ENCODE measurements around the gene SNX11. TPM values are rescaled to one million over a fixed set of nuclear protein-coding genes. Genes with fewer than 3 reads are reported as not detected.
A peak's percentile ranks its signal among the peaks of the same experiment; 100 is the strongest.

Gene SNX11
- total RNA-seq, 2 experiments from 2014 or later: 12.0 to 17.6 TPM

- no TSS peak for BruUV-seq (replicated peaks)
- CTCF ChIA-PET (ENCODE audit: unreplicated experiment): no interaction called here
- no peak overlapping the region for H3K4me2 ChIP-seq (ENCODE audit: low read length)
- no peaks in the 10 kb centered on the region for H3K79me2 ChIP-seq (ENCODE audit: insufficient read depth, low read depth, low read length)
- POLR2A ChIA-PET: interaction anchor here (0.6 kb wide), 1 partner anchor 20 kb away, joined by 4 read pairs; no protein-coding TSS in a partner anchor
- no peak for TF ChIP-seq EZH2phosphoT487 (IDR thresholded peaks at IDR 0.05; ENCODE audit: borderline replicate concordance, low read depth, low read length)
- TF ChIP-seq CTCF (conservative IDR thresholded peaks at IDR 0.05; ENCODE audit: low read length): no peak
- H3K4me1 ChIP-seq (ENCODE audit: insufficient read depth, low read length, poor library complexity, severe bottlenecking): no peaks in the 10 kb centered on the region
- H4K20me1 ChIP-seq (ENCODE audit: insufficient read depth, low read length): no peaks in the 10 kb centered on the region
- H3K9me3 ChIP-seq (ENCODE audit: low read length): no peaks in the 10 kb centered on the region
- no peak overlapping the region for H2AFZ ChIP-seq (ENCODE audit: low read length)
- H3K9me2 ChIP-seq (ENCODE audit: insufficient read depth, low read length): no peaks in the 10 kb centered on the region
- intact Hi-C loops (cut with micrococcal nuclease; ENCODE audit: unreplicated experiment): no loop called here
- no peak overlapping the region for H3K27ac ChIP-seq (ENCODE audit: low read depth, low read length, poor library complexity, severe bottlenecking)
- DNase-seq (ENCODE audit: low spot score): no peak
- H3K36me3 ChIP-seq (ENCODE audit: insufficient read depth, low read length): no peaks in the 10 kb centered on the region
- H3K4me3 ChIP-seq (ENCODE audit: low read depth, low read length, poor library complexity, severe bottlenecking): no peak overlapping the region
These were observed 24.8 kb downstream of the SNX11 start for GRCh38 chr17:48132385-48132784.

- Histone ChIP-seq H3K4me2 (ENCODE audit: low read length) (no peak overlapping the region), H3K9me2 (ENCODE audit: insufficient read depth, low read length) (no peaks in the 10 kb centered on the region), H4K20me1 (ENCODE audit: insufficient read depth, low read length) (no peaks in the 10 kb centered on the region), H2AFZ (ENCODE audit: low read length) (no peak overlapping the region), H3K27ac (ENCODE audit: low read depth, low read length, poor library complexity, severe bottlenecking) (no peak overlapping the region), H3K4me1 (ENCODE audit: insufficient read depth, low read length, poor library complexity, severe bottlenecking) (no peaks in the 10 kb centered on the region), H3K9me3 (ENCODE audit: low read length) (no peaks in the 10 kb centered on the region), H3K4me3 (ENCODE audit: low read depth, low read length, poor library complexity, severe bottlenecking) (no peak overlapping the region), H3K79me2 (ENCODE audit: insufficient read depth, low read depth, low read length) (no peaks in the 10 kb centered on the region), H3K36me3 (ENCODE audit: insufficient read depth, low read length) (no peaks in the 10 kb centered on the region)
- BruUV-seq (replicated peaks): no TSS peak
- TF ChIP-seq CTCF (conservative IDR thresholded peaks at IDR 0.05; ENCODE audit: low read length) (peak; percentile 72), EZH2phosphoT487 (IDR thresholded peaks at IDR 0.05; ENCODE audit: borderline replicate concordance, low read depth, low read length) (no peak)
- peak; percentile 24 for DNase-seq (ENCODE audit: low spot score)
- intact Hi-C loops (cut with micrococcal nuclease; ENCODE audit: unreplicated experiment): no loop called here
- ChIA-PET CTCF (ENCODE audit: unreplicated experiment) (interaction anchor here (0.8 kb wide), 2 partner anchors 110 to 173 kb away, joined by 3 to 4 read pairs; no protein-coding TSS in a partner anchor), POLR2A (no interaction called here)
These were observed 27.4 kb downstream of the SNX11 start for GRCh38 chr17:48134912-48135480.

- no peak overlapping the region for H2AFZ ChIP-seq (ENCODE audit: low read length)
- H3K27ac ChIP-seq (ENCODE audit: low read depth, low read length, poor library complexity, severe bottlenecking): no peak overlapping the region
- DNase-seq (ENCODE audit: low spot score): no peak
- ChIA-PET POLR2A (no interaction called here), CTCF (ENCODE audit: unreplicated experiment) (no interaction called here)
- H3K4me3 ChIP-seq (ENCODE audit: low read depth, low read length, poor library complexity, severe bottlenecking): no peak overlapping the region
- H4K20me1 ChIP-seq (ENCODE audit: insufficient read depth, low read length): no peaks in the 10 kb centered on the region
- no peak overlapping the region for H3K4me2 ChIP-seq (ENCODE audit: low read length)
- BruUV-seq (replicated peaks): no TSS peak
- no peaks in the 10 kb centered on the region for H3K9me2 ChIP-seq (ENCODE audit: insufficient read depth, low read length)
- H3K9me3 ChIP-seq (ENCODE audit: low read length): no peaks in the 10 kb centered on the region
- H3K4me1 ChIP-seq (ENCODE audit: insufficient read depth, low read length, poor library complexity, severe bottlenecking): no peaks in the 10 kb centered on the region
- H3K36me3 ChIP-seq (ENCODE audit: insufficient read depth, low read length): no peaks in the 10 kb centered on the region
- TF ChIP-seq EZH2phosphoT487 (IDR thresholded peaks at IDR 0.05; ENCODE audit: borderline replicate concordance, low read depth, low read length): no peak
- TF ChIP-seq CTCF (conservative IDR thresholded peaks at IDR 0.05; ENCODE audit: low read length): no peak
- H3K79me2 ChIP-seq (ENCODE audit: insufficient read depth, low read depth, low read length): no peaks in the 10 kb centered on the region
- intact Hi-C loops (cut with micrococcal nuclease; ENCODE audit: unreplicated experiment): no loop called here
These were observed 30.1 kb downstream of the SNX11 start for GRCh38 chr17:48137656-48138055.

Measured in OCI-LY7 (cell line).